Endothelial cell of umbilical vein (primary cell): Measurements from ENCODE around the gene SKI. TPM values are rescaled to one million over a fixed set of nuclear protein-coding genes. Genes with fewer than 3 reads are reported as not detected.
A peak's percentile ranks its signal among the peaks of the same experiment; 100 is the strongest.

ENCODE experiments used
- BruUV-seq: library from RNA; stranded (reverse); fragments of 400-500 nt; replicated peaks from 2 replicates; lab custom pipeline; 2021; lab: Mats Ljungman, UMichigan
- CTCF ChIA-PET: fragments of 300-600, 350-600 bp; sonication (Branson Sonifier 250); formaldehyde crosslinking; loops from one replicate; lab custom pipeline; 2021; ENCODE audit warnings: antibody characterized with exemption, inconsistent platforms; lab: Charles Lee
- POLR2A ChIA-PET: fragments of 300-600, 350-600 bp; sonication (Branson Sonifier 250); formaldehyde crosslinking; loops from one replicate; lab custom pipeline; 2021; ENCODE audit warnings: antibody characterized with exemption, inconsistent platforms; lab: Charles Lee
- DNase-seq: peaks from one replicate; pipeline ENCODE4 v3.0.0-alpha.2; 2011; ENCODE audit warnings: low read depth, low spot score
- FAIRE-seq: peaks from 2 replicates; lab custom pipeline; 2011; peaks lifted over from hg19 to GRCh38; lab: Jason Lieb, UNC
- H2AFZ ChIP-seq: 2 replicates; pipeline ENCODE4 v1.6.0; 2012; ENCODE audit warnings: low read depth, low read length, control low read depth, inconsistent platforms
- H3K27ac ChIP-seq: 2 replicates; pipeline ENCODE4 v1.5.1; 2011; ENCODE audit warnings: low read depth, mild to moderate bottlenecking, control low read depth, low read length, moderate library complexity; ENCODE audit not compliant: insufficient read depth
- H3K27me3 ChIP-seq, 2 experiments: 2 replicates each; pipeline versions ENCODE4 v1.6.0 to v1.6.1; 2011; ENCODE audit warnings: low read length in 2 of 2, mixed read lengths in 1 of 2; ENCODE audit not compliant: control insufficient read depth in 2 of 2, insufficient read depth in 2 of 2
- H3K36me3 ChIP-seq, 2 experiments: 2 replicates in 1 of 2; 3 replicates in 1 of 2; pipeline ENCODE4 v1.5.1; 2011; ENCODE audit warnings: low read length in 2 of 2, mild to moderate bottlenecking in 1 of 2, moderate library complexity in 1 of 2; ENCODE audit not compliant: control insufficient read depth in 2 of 2, insufficient read depth in 2 of 2; ENCODE audit errors: extremely low read depth in 1 of 2
- H3K4me1 ChIP-seq: 3 replicates; pipeline ENCODE4 v1.5.1; 2011; ENCODE audit warnings: mild to moderate bottlenecking, low read length; ENCODE audit not compliant: control insufficient read depth, insufficient read depth; ENCODE audit errors: extremely low read depth
- H3K4me2 ChIP-seq: 2 replicates; pipeline ENCODE4 v1.6.1; 2011; ENCODE audit warnings: low read length, control low read depth, mixed read lengths; ENCODE audit not compliant: insufficient read depth
- H3K4me3 ChIP-seq, 3 experiments: fragments of 200-600 bp in 1 of 3; sonication (generic), shearing (Covaris generic) in 1 of 3; replicated peaks in 1 of 3; 2 replicates each; pipeline ENCODE4 v1.5.1; 2011 to 2016; ENCODE audit warnings: control low read depth in 3 of 3, low read length in 3 of 3, mild to moderate bottlenecking in 2 of 3, inconsistent platforms in 1 of 3, low read depth in 1 of 3, moderate library complexity in 1 of 3; ENCODE audit not compliant: insufficient read depth in 1 of 3
- H3K79me2 ChIP-seq: 2 replicates; pipeline ENCODE4 v1.6.0; 2012; ENCODE audit warnings: low read length, inconsistent platforms; ENCODE audit not compliant: control insufficient read depth, insufficient read depth
- H3K9ac ChIP-seq: replicated peaks from 2 replicates; pipeline ENCODE3; 2011; ENCODE audit warnings: low read length, control low read depth; ENCODE audit not compliant: insufficient read depth; ENCODE audit errors: extremely low read depth
- H3K9me1 ChIP-seq: replicated peaks from 3 replicates; pipeline ENCODE4 v1.6.0; 2011; ENCODE audit warnings: mild to moderate bottlenecking, low read length; ENCODE audit not compliant: control insufficient read depth, insufficient read depth; ENCODE audit errors: extremely low read depth
- H3K9me3 ChIP-seq: replicated peaks from 2 replicates; pipeline ENCODE4 v1.5.1; 2012; ENCODE audit warnings: low read length, inconsistent platforms; ENCODE audit not compliant: control insufficient read depth, insufficient read depth
- H4K20me1 ChIP-seq: replicated peaks from 2 replicates; pipeline ENCODE3; 2011; ENCODE audit warnings: mild to moderate bottlenecking, low read length; ENCODE audit not compliant: control insufficient read depth, insufficient read depth; ENCODE audit errors: extremely low read depth
- CTCF ChIP-seq, 2 donors: IDR thresholded peaks; 1 replicate in 1 of 2; 2 replicates in 1 of 2; pipeline ENCODE4 v1.5.1; 2011; ENCODE audit warnings: low read length in 2 of 2, mild to moderate bottlenecking in 2 of 2, moderate library complexity in 2 of 2, control low read depth in 1 of 2, inconsistent platforms in 1 of 2, low read depth in 1 of 2; ENCODE audit not compliant: insufficient read depth in 1 of 2; ENCODE audit errors: extremely low read depth in 1 of 2
- EZH2 ChIP-seq: IDR thresholded peaks from 2 replicates; pipeline ENCODE4 v1.6.1; 2012; ENCODE audit warnings: borderline replicate concordance, low read depth, mild to moderate bottlenecking, moderate library complexity, low read length, inconsistent platforms; ENCODE audit not compliant: severe bottlenecking
- FOS ChIP-seq: IDR thresholded peaks from 2 replicates; pipeline ENCODE4 v1.6.1; 2011; ENCODE audit warnings: mild to moderate bottlenecking, low read length, moderate library complexity, borderline replicate concordance; ENCODE audit not compliant: insufficient read depth
- GATA2 ChIP-seq: IDR thresholded peaks from 2 replicates; pipeline ENCODE4 v1.7.0; 2011; ENCODE audit warnings: low read depth, mild to moderate bottlenecking, moderate library complexity, mixed read lengths, low read length; ENCODE audit not compliant: insufficient read length, insufficient read depth
- JUN ChIP-seq: IDR thresholded peaks from 2 replicates; pipeline ENCODE4 v1.6.1; 2011; ENCODE audit warnings: borderline replicate concordance, low read depth; ENCODE audit not compliant: insufficient read length, insufficient read depth
- MYC ChIP-seq: IDR thresholded peaks from one replicate; pipeline ENCODE4 v1.6.1; 2011; ENCODE audit warnings: mild to moderate bottlenecking, low read depth, low read length
- POLR2A ChIP-seq: IDR thresholded peaks from 2 replicates; pipeline ENCODE4 v1.6.1; 2012; ENCODE audit warnings: low read depth, mild to moderate bottlenecking, control low read depth, low read length
- POLR2AphosphoS5 ChIP-seq: IDR thresholded peaks from 2 replicates; pipeline ENCODE4 v1.6.1; 2012; ENCODE audit warnings: low read depth, mild to moderate bottlenecking, control low read depth, low read length, moderate library complexity; ENCODE audit not compliant: insufficient read depth
- dilution Hi-C: fragments of 300-500 bp; cut with MboI; formaldehyde crosslinking; loops from one replicate; pipeline ENCODE4 v1.15.0; 2019; ENCODE audit warnings: low sequenced_read_pairs; ENCODE audit not compliant: extremely low pct_ligation_motif_present
- intact Hi-C: fragments of 100-400 bp; cut with micrococcal nuclease; formaldehyde crosslinking; loops from one replicate; pipeline ENCODE4 v1.10.0; 2022
- polyA plus RNA-seq, 4 experiments: library from polyadenylated mRNA; depleted of rRNA in 3 of 4; stranded (reverse) in 3 of 4; unstranded in 1 of 4; fragments of >200 nt; gene quantifications; 2 replicates each; pipeline versions ENCODE4 v1.2.1 to v1.2.3, GENCODE V29; 2011 to 2012; ENCODE audit warnings: missing spikeins in 1 of 4
- total RNA-seq: library from RNA; stranded (reverse); gene quantifications from 2 replicates; pipeline ENCODE4 v1.2.3, GENCODE V29; 2021
- TF ChIP-seq, protein P1 (sequence below): IDR thresholded peaks from 2 replicates; pipeline ENCODE4 v1.6.1; 2011; ENCODE audit not compliant: insufficient read depth, insufficient read length

Gene SKI
- total and polyA plus RNA-seq, 2 donors (not counting 3 experiments of a cell fraction or from before 2014, with no cell fraction given), result 11.6 to 80.3 TPM

- no TSS peak for BruUV-seq
- no peaks in the 10 kb centered on the region for H3K9me1 ChIP-seq
- ChIA-PET POLR2A (no interaction called here), CTCF (no interaction called here)
- dilution Hi-C loops, result no loop called here
- H3K4me1 ChIP-seq, result peaks cover 8% of the 10 kb centered on the region
- H2AFZ ChIP-seq, result no peak overlapping the region
- no peak overlapping the region for H3K9ac ChIP-seq
- peaks cover 97% of the 10 kb centered on the region for H3K79me2 ChIP-seq
- DNase-seq, result no peak
- peak; percentile 31 for FAIRE-seq
- no peak overlapping the region for H3K27ac ChIP-seq
- TF ChIP-seq FOS (no peak), MYC (no peak), POLR2A (no peak), CTCF (IDR thresholded peaks at IDR 0.05; ENCODE audit: extremely low read depth in 1 of 2, insufficient read depth in 1 of 2, low read depth in 1 of 2, low read length in 2 of 2) (no peak), JUN (no peak), POLR2AphosphoS5 (no peak), EZH2 (no peak), GATA2 (no peak)
- TF ChIP-seq, protein P1, sequence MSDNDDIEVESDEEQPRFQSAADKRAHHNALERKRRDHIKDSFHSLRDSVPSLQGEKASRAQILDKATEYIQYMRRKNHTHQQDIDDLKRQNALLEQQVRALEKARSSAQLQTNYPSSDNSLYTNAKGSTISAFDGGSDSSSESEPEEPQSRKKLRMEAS, result no peak
- no peaks in the 10 kb centered on the region for H3K9me3 ChIP-seq
- H3K36me3 ChIP-seq, result peaks cover 0 to 3% of the 10 kb centered on the region in 2 experiments
- intact Hi-C loops, result no loop called here
- no peak overlapping the region for H3K4me3 ChIP-seq
- no peaks in the 10 kb centered on the region for H3K27me3 ChIP-seq
- H3K4me2 ChIP-seq, result no peak overlapping the region
- no peaks in the 10 kb centered on the region for H4K20me1 ChIP-seq
Observed at GRCh38 chr1:2248127-2248826, 20.2 kb downstream of the SKI start.
